Stimulated activated CD8-positive, alpha-beta memory T cell treated with anti-CD3 and anti-CD28 coated beads, Interleukin-7, amount 100 ng/mL, for 48 hours (primary cell): ENCODE measurements around the gene SNRNP70.
"Not testable (repeated sequence)": the region's sequence is repeated elsewhere in the genome, so short reads cannot be mapped to it uniquely, and the experiment has no call there.

Source experiments
- DNase-seq, 2 donors: peaks; one replicate each; pipeline ENCODE4 v3.0.0-alpha.2; 2020; ENCODE audit warnings: low read depth in 1 of 2; ENCODE audit errors: extremely low read depth in 1 of 2

SNRNP70 gene

GRCh38 chr19:49119411-49120324 lies 34.4 kb downstream of the SNRNP70 start, which contains the start of gene PPFIA3:
Gene PPFIA3, plus strand, starts transcription at chr19:49119544. Its CDS starts 8,330 bp downstream, at chr19:49127874.
- DNase-seq = no peak

- no peak for DNase-seq
Measured at GRCh38 chr19:49120325-49120683, 35.1 kb downstream of the SNRNP70 start.

GRCh38 chr19:49120868-49121267 lies 35.6 kb downstream of the SNRNP70 start:
- DNase-seq = no peak

- not testable (repeated sequence) for DNase-seq
Measured at GRCh38 chr19:49121841-49122240, 36.6 kb downstream of the SNRNP70 start.

- not testable (repeated sequence) for DNase-seq
Measured at GRCh38 chr19:49123285-49123684, 38.0 kb downstream of the SNRNP70 start.

GRCh38 chr19:49125025-49125731 lies 39.9 kb downstream of the SNRNP70 start:
- no peak for DNase-seq

GRCh38 chr19:49126575-49126974 lies 41.3 kb downstream of the SNRNP70 start:
- DNase-seq = no peak

- not testable (repeated sequence) for DNase-seq
Measured at GRCh38 chr19:49127225-49127624, 42.0 kb downstream of the SNRNP70 start.

- peak; percentile 87 to 89 for DNase-seq
Measured at GRCh38 chr19:49127674-49128544, 42.7 kb downstream of the SNRNP70 start.

GRCh38 chr19:49128545-49129237 lies 43.4 kb downstream of the SNRNP70 start:
- DNase-seq = no peak

GRCh38 chr19:49129238-49129583 lies 44.0 kb downstream of the SNRNP70 start:
- no peak for DNase-seq

GRCh38 chr19:49130325-49130724 lies 45.1 kb downstream of the SNRNP70 start:
- DNase-seq = no peak

GRCh38 chr19:49132974-49133609 lies 47.8 kb downstream of the SNRNP70 start:
- DNase-seq = no peak

- DNase-seq = no peak
Measured at GRCh38 chr19:49133621-49134454, 48.6 kb downstream of the SNRNP70 start.

- DNase-seq = no peak
Measured at GRCh38 chr19:49135686-49136085, 50.4 kb downstream of the SNRNP70 start.

GRCh38 chr19:49136771-49137171 lies 51.5 kb downstream of the SNRNP70 start:
- no peak for DNase-seq

- DNase-seq = no peak
Measured at GRCh38 chr19:49140951-49141350, 55.7 kb downstream of the SNRNP70 start.

- no peak for DNase-seq
Measured at GRCh38 chr19:49141352-49141751, 56.1 kb downstream of the SNRNP70 start.

GRCh38 chr19:49142866-49143335 lies 57.6 kb downstream of the SNRNP70 start:
- peak; percentile 48 to 79 for DNase-seq
